Body of pancreas (tissue), 4 donors: ENCODE results near the gene FREM1. TPM values are rescaled to one million over a fixed set of nuclear protein-coding genes. Genes with fewer than 3 reads are reported as not detected.

ENCODE experiments used
- ATAC-seq: fragments of 150-250 bp; one replicate; pipeline ENCODE4 v1.9.1; 2016
- DNase-seq, 4 donors: peaks; one replicate each; pipeline ENCODE4 v3.0.0-alpha.2; 2019
- H3K27ac ChIP-seq, 4 donors: fragments of 200-600 bp; sonication (generic); 1 replicate in 3 of 4; 2 replicates in 1 of 4; pipeline versions ENCODE4 v1.5.1 to v1.6.1; 2016 to 2019; ENCODE audit warnings: mild to moderate bottlenecking in 1 of 4, mixed read lengths in 1 of 4, moderate library complexity in 1 of 4
- H3K27me3 ChIP-seq, 2 donors: fragments of 200-600 bp; sonication (generic); one replicate each; pipeline ENCODE4 v1.6.0; 2016; ENCODE audit warnings: mild to moderate bottlenecking in 1 of 2
- H3K36me3 ChIP-seq, 2 donors: fragments of 200-600 bp; sonication (generic); replicated peaks in 1 of 2; 2 replicates each; pipeline ENCODE4 v1.5.1; 2016; ENCODE audit warnings: low read depth in 2 of 2; ENCODE audit not compliant: insufficient read depth in 1 of 2
- H3K4me1 ChIP-seq: fragments of 200-600 bp; sonication (generic); one replicate; pipeline ENCODE4 v1.6.0; 2016
- H3K4me3 ChIP-seq, 2 donors: fragments of 200-600 bp; sonication (generic); 1 replicate in 1 of 2; 2 replicates in 1 of 2; pipeline ENCODE4 v1.5.1; 2016 to 2019
- H3K9me3 ChIP-seq, 3 donors: fragments of 200-600 bp; sonication (generic); 1 replicate in 2 of 3; 2 replicates in 1 of 3; pipeline ENCODE4 v1.5.1; 2016
- POLR2A ChIP-seq, 3 donors: fragments of 450-650 bp; IDR thresholded peaks; one replicate each; pipeline ENCODE4 v1.6.1; 2016; ENCODE audit warnings: antibody characterized with exemption in 3 of 3, mild to moderate bottlenecking in 2 of 3
- WGBS, 2 donors: methylation state at CpG; one replicate each; pipeline ENCODE4 v1.1.5; 2017; 5-methylcytosine and 5-hydroxymethylcytosine counted together
- intact Hi-C: fragments of 100-400 bp; cut with DNase I; formaldehyde crosslinking; loops from one replicate; pipeline ENCODE4 v1.15.1; 2023
- total RNA-seq, 2 donors: library from RNA; depleted of rRNA; stranded (reverse); fragments of >200 nt; gene quantifications; one replicate each; pipeline ENCODE4 v1.1.0, GENCODE V29; 2016
- TF ChIP-seq, protein P1 (sequence below), 7 experiments: fragments of 450-650 bp in 4 of 7; fragments of 200-600 bp in 3 of 7; sonication (generic) in 3 of 7; IDR thresholded peaks; one replicate each; pipeline ENCODE4 v1.5.1; 2016 to 2019; ENCODE audit warnings: antibody characterized with exemption in 7 of 7

The FREM1 gene
- total RNA-seq, 2 donors from 2014 or later: 9.1 to 19.1 TPM

- peaks cover 1% of the 10 kb centered on the region for H3K4me1 ChIP-seq
- intact Hi-C loops: no loop called here
- H3K4me3 ChIP-seq: no peak overlapping the region
- TF ChIP-seq, protein P1, sequence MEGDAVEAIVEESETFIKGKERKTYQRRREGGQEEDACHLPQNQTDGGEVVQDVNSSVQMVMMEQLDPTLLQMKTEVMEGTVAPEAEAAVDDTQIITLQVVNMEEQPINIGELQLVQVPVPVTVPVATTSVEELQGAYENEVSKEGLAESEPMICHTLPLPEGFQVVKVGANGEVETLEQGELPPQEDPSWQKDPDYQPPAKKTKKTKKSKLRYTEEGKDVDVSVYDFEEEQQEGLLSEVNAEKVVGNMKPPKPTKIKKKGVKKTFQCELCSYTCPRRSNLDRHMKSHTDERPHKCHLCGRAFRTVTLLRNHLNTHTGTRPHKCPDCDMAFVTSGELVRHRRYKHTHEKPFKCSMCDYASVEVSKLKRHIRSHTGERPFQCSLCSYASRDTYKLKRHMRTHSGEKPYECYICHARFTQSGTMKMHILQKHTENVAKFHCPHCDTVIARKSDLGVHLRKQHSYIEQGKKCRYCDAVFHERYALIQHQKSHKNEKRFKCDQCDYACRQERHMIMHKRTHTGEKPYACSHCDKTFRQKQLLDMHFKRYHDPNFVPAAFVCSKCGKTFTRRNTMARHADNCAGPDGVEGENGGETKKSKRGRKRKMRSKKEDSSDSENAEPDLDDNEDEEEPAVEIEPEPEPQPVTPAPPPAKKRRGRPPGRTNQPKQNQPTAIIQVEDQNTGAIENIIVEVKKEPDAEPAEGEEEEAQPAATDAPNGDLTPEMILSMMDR (IDR thresholded peaks at IDR 0.05): no peak
- no peak for TF ChIP-seq POLR2A (IDR thresholded peaks at IDR 0.05)
- ATAC-seq (no peak), DNase-seq (no peak)
- no peaks in the 10 kb centered on the region for H3K9me3 ChIP-seq
- 77 to 87% methylated on average over 1 of the region's 1 CpG for WGBS, 2 donors
- peaks cover 0 to 2% of the 10 kb centered on the region in 2 donors for H3K36me3 ChIP-seq
- H3K27ac ChIP-seq: no peak overlapping the region
- H3K27me3 ChIP-seq: no peaks in the 10 kb centered on the region
These were observed 45.9 kb downstream of the FREM1 start for GRCh38 chr9:14864309-14864708.

DNA sequence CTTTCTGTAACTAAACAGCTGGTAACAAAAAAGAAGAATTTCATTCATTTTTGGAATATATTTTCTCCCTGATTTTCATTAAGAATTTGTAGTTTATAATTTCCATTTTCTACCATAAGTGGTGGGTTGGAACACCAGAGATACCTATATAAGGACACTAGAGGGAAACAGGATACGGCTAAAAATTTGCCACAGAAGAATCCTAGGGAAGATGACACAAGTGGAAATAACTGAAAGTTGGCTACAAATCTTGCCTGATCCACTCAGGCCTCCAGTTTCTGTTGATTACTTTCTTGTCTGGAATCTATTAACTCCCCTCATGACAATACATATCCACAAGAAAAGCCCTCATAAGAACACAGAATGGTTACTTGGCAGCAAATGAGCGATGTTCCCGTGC is 46.8 kb downstream of the FREM1 start:
- TF ChIP-seq, protein P1 (IDR thresholded peaks at IDR 0.05): peak in 2 of 7 experiments; percentile 8 to 9
- TF ChIP-seq POLR2A (IDR thresholded peaks at IDR 0.05): no peak
- WGBS, 2 donors: 91 to 97% methylated on average over 3 of the region's 3 CpGs
- Histone ChIP-seq H3K27ac (no peak overlapping the region), H3K27me3 (no peaks in the 10 kb centered on the region), H3K9me3 (no peaks in the 10 kb centered on the region), H3K36me3 (peaks cover 0 to 2% of the 10 kb centered on the region in 2 donors), H3K4me3 (no peak overlapping the region), H3K4me1 (no peaks in the 10 kb centered on the region)
- ATAC-seq (no peak), DNase-seq (no peak)
- intact Hi-C loops: no loop called here

- no peaks in the 10 kb centered on the region for H3K36me3 ChIP-seq
- no peaks in the 10 kb centered on the region for H3K9me3 ChIP-seq
- H3K4me1 ChIP-seq: no peaks in the 10 kb centered on the region
- TF ChIP-seq POLR2A (IDR thresholded peaks at IDR 0.05): no peak
- TF ChIP-seq, protein P1 (IDR thresholded peaks at IDR 0.05): no peak
- 85 to 87% methylated on average over 7 of the region's 7 CpGs for WGBS, 2 donors
- no peaks in the 10 kb centered on the region for H3K27me3 ChIP-seq
- no peak for ATAC-seq
- no peak overlapping the region for H3K4me3 ChIP-seq
- intact Hi-C loops: no loop called here
- DNase-seq: no peak
- H3K27ac ChIP-seq: no peak overlapping the region
These were observed 52.6 kb downstream of the FREM1 start for GRCh38 chr9:14857449-14858305.

DNA sequence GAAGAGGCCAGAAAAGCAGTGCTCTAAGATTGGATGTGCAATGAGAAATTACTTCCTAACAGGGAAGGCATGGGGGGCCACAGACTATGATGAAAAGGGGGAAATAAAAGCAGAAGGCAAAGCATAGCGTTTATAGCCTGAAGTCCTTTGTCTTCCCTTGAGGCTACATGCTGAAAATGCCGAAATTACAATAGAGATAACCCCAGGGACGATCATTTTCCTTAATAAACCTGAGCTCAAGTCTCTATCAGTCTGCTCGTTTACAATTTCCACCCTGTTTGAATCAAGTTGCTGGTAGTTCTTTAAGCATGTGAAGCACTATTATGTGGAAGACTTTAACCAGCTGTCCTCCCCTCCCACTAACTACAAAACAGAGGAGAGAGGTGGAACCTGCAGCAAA is 60.4 kb downstream of the FREM1 start:
- Histone ChIP-seq H3K27ac (no peak overlapping the region), H3K9me3 (no peaks in the 10 kb centered on the region), H3K4me3 (no peak overlapping the region), H3K27me3 (no peaks in the 10 kb centered on the region), H3K36me3 (peaks cover 4 to 17% of the 10 kb centered on the region in 2 donors), H3K4me1 (no peaks in the 10 kb centered on the region)
- 78 to 88% methylated on average over 4 of the region's 4 CpGs for WGBS, 2 donors
- intact Hi-C loops: no loop called here
- TF ChIP-seq POLR2A (IDR thresholded peaks at IDR 0.05): no peak
- TF ChIP-seq, protein P1 (IDR thresholded peaks at IDR 0.05): no peak
- DNase-seq (no peak), ATAC-seq (no peak)

DNA sequence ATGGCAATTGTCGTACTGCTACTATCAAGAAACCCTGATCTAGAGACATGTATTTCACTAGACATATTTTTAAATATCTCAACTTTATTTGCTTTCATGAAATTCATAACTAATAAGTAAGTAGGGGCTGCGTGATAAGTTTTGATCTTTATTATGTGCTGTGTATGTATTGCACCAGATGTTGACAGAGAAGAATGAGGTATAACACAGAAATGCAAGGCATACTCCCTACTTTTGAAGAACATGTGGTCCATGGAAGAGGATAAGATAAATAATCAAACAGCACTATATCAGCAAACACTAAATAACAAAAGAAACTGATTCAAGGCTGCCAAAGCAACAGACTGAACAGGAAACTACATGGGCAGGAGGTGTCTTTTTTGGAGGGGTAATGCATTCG is 60.9 kb downstream of the FREM1 start:
- no peaks in the 10 kb centered on the region for H3K27me3 ChIP-seq
- H3K4me3 ChIP-seq: no peak overlapping the region
- no peak overlapping the region for H3K27ac ChIP-seq
- intact Hi-C loops: no loop called here
- 85 to 87% methylated on average over 3 of the region's 3 CpGs for WGBS, 2 donors
- ATAC-seq (no peak), DNase-seq (no peak)
- no peak for TF ChIP-seq POLR2A (IDR thresholded peaks at IDR 0.05)
- TF ChIP-seq, protein P1 (IDR thresholded peaks at IDR 0.05): no peak
- no peaks in the 10 kb centered on the region for H3K4me1 ChIP-seq
- H3K9me3 ChIP-seq: no peaks in the 10 kb centered on the region
- H3K36me3 ChIP-seq: peaks cover 4 to 17% of the 10 kb centered on the region in 2 donors
